Mucosa of rectum (tissue), 2 donors: ENCODE measurements around the gene RNF208.

Source experiments
- H3K27ac ChIP-seq, 2 donors: one replicate each; pipeline ENCODE4 v1.7.0; 2013; ENCODE audit warnings: inconsistent platforms in 2 of 2, low read depth in 2 of 2, low read length in 2 of 2
- H3K27me3 ChIP-seq, 2 donors: one replicate each; pipeline ENCODE4 v1.7.0; 2013; ENCODE audit warnings: low read length in 2 of 2; ENCODE audit not compliant: control insufficient read depth in 2 of 2, insufficient read depth in 2 of 2
- H3K36me3 ChIP-seq, 2 donors: one replicate each; pipeline ENCODE4 v1.7.0; 2013; ENCODE audit warnings: low read length in 2 of 2; ENCODE audit not compliant: control insufficient read depth in 2 of 2, insufficient read depth in 2 of 2
- H3K4me1 ChIP-seq, 2 donors: one replicate each; pipeline ENCODE4 v1.7.0; 2013; ENCODE audit warnings: low read length in 2 of 2, mild to moderate bottlenecking in 1 of 2; ENCODE audit not compliant: control insufficient read depth in 2 of 2, insufficient read depth in 2 of 2
- H3K4me3 ChIP-seq, 2 donors: one replicate each; pipeline ENCODE4 v1.7.0; 2013; ENCODE audit warnings: low read length in 2 of 2
- H3K9ac ChIP-seq, 2 donors: one replicate each; pipeline ENCODE4 v1.7.0; 2013; ENCODE audit warnings: low read length in 2 of 2, low read depth in 1 of 2, mild to moderate bottlenecking in 1 of 2
- H3K9me3 ChIP-seq, 2 donors: one replicate each; pipeline ENCODE4 v1.7.0; 2013; ENCODE audit warnings: low read length in 2 of 2; ENCODE audit not compliant: control insufficient read depth in 2 of 2
- donor health status: healthy.
- donor health status: Normal muscosa, but diverticular disease.

The RNF208 gene

DNA sequence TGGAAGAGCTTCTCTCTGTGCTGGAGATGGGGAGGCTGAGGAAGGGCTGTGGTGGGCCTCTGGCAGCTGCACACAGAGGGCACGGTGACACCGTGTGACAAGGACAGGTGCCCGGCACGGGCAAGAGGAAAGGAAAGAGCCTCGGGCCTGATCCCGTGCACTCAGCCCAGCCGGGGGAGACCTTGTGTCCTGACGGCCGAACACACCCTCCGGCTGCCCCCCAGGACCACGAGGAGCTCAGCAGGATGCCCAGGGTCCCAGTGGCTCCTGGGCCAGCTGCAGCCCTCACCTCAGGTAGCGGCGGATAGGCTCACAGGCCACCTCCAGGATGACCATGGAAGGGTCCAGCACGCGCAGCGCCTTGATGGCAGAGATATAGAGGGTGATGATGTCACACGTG is 39.2 kb downstream of the RNF208 start:
- Histone ChIP-seq H3K27ac (no peak overlapping the region), H3K27me3 (no peaks in the 10 kb centered on the region), H3K9me3 (no peaks in the 10 kb centered on the region), H3K4me1 (peaks cover 16 to 18% of the 10 kb centered on the region in 2 donors), H3K4me3 (no peak overlapping the region), H3K9ac (no peak overlapping the region), H3K36me3 (peaks cover 57 to 65% of the 10 kb centered on the region in 2 donors)

DNA sequence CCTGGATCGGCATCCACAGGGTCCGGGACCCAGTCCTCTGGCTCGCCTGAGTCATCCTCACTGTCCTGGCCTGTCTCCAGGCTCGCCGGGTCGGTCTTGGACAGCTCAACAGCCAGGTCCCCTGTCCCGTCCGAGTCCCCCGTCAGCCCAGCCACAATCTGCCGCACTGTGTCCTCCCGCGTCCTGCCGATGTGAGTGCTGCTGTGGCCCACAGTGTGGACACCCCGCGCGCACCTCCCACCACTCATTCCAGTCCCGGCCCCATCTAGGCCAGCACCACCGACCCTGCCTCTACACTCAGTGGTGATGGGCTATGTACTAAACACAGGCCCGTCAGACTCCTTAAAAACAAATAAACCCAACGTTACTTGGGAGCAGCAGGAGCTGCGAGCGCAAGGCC is 40.4 kb downstream of the RNF208 start:
- Histone ChIP-seq H3K27ac (no peak overlapping the region), H3K27me3 (no peaks in the 10 kb centered on the region), H3K4me3 (no peak overlapping the region), H3K9me3 (no peaks in the 10 kb centered on the region), H3K9ac (no peak overlapping the region), H3K4me1 (peaks cover 7 to 11% of the 10 kb centered on the region in 2 donors), H3K36me3 (peaks cover 57 to 64% of the 10 kb centered on the region in 2 donors)

DNA sequence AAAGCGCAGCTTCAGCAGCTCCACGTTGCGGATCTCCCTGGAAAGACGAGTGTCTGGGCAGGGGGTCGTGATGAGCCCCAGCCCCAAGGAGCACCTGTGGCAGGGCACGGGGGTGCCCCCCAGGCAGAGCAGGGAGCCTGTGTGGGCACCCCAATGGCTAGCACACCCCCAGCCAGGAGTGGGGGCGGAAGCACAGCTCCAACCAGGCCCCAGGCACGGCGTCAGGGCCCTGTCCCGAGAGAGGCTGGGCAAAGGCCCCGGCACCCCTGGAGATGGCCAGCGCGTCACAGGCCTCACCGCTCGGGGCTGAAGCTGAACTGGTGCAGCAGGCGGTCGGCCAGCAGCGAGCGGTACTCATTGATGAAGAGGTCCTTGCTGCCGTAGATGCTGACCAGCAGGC is 41.5 kb downstream of the RNF208 start:
- peaks cover 0 to 17% of the 10 kb centered on the region in 2 donors for H3K4me1 ChIP-seq
- H3K9ac ChIP-seq, result no peak overlapping the region
- H3K9me3 ChIP-seq, result no peaks in the 10 kb centered on the region
- no peaks in the 10 kb centered on the region for H3K27me3 ChIP-seq
- H3K36me3 ChIP-seq, result peaks cover 50 to 54% of the 10 kb centered on the region in 2 donors
- no peak overlapping the region for H3K4me3 ChIP-seq
- H3K27ac ChIP-seq, result no peak overlapping the region

DNA sequence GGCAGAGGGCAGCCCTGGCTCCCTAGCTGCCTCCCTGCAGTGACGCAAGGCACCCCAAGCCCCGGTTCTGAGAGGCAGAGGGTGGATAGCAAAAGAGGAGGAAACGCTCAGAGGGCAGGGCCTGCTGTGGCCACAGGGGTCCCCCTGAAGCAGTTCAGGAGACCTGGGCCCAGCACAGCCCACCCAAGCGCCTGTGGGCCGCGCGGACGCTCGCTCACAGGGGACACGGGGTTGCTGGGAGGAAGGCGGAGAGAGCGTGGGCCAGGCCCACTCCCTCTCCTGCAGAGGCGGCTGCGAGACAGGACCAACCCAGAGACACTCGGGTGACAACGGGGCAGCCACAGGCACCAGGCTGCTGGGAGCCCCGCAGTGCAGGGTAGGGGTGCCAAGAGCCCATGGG is 42.3 kb downstream of the RNF208 start:
- H3K9me3 ChIP-seq, result no peaks in the 10 kb centered on the region
- no peak overlapping the region for H3K4me3 ChIP-seq
- H3K27ac ChIP-seq, result no peak overlapping the region
- H3K36me3 ChIP-seq, result peaks cover 48 to 51% of the 10 kb centered on the region in 2 donors
- H3K27me3 ChIP-seq, result no peaks in the 10 kb centered on the region
- no peak overlapping the region for H3K9ac ChIP-seq
- H3K4me1 ChIP-seq, result peaks cover 3 to 20% of the 10 kb centered on the region in 2 donors

DNA sequence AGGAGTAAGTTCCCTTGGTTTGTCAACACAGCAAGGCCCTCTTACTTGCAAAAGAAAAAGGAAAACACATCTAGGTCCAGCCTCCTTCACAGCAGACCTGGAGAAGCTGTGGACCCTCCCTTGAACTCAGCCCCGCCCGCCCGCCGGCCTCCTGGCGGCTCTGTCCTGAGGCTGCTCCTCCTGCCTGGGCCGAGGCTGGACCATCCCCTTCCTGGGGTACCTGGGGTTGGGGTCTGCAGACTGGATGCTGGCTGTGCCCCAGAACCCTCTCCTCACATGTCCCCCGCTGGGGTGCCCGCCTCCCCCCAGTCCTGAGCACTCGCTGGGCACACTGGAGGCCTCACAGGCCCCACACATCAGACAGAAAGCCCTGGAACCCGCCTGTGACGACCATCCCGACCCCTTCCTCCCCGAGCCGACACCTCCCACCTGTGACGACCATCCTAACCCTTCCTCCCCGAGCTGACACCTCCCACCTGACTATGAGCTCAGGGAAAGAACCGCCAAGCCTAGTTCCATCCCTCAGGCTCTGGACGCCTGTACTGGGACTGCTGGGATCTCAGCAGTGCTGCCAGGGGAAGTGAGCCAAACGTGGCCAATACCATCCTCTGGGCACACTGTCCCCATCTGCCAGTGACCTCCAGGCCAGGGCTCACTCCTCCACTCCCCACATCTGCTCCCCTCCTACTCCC is 43.0 kb downstream of the RNF208 start:
- Histone ChIP-seq H3K4me1 (peaks cover 4 to 25% of the 10 kb centered on the region in 2 donors), H3K4me3 (no peak overlapping the region), H3K27ac (no peak overlapping the region), H3K9me3 (no peaks in the 10 kb centered on the region), H3K9ac (no peak overlapping the region), H3K27me3 (peaks cover 2% of the 10 kb centered on the region in 2 donors), H3K36me3 (peaks cover 42 to 49% of the 10 kb centered on the region in 2 donors)

DNA sequence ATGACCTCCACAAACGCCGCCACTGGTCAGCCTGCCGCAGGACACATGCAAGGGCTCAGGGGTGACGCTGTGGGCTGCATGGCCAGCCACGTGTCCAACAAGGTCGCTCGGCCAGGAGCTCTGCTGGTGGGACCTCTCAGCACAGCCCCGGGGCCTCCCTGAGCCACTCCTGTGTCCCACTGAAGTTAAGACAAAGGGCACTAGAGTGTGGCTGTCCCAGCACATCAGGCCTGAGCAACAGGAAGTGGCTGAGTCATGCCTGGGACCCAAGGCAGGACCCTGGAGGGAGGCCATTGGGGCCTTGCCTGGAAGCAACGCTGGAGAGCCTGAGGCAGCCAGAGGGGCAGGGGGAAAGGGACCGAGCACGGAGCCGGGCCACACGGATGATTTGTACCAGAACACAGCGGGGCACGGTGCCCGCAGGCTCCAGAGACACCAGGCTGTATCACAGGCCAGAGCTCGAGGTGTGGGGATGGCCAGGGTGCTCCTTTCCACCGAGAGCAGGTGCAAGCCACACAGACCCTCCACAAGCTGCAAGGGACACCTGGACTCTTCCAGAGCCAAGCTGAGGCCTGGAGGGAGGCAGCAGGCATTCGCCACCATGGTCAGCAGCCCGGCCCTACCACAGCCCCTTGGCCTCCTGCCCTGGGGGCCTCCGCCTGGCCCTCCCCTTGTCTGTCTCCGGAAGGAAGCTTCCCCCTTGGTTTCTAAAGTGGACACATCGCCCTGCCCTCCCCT is 43.7 kb downstream of the RNF208 start:
- H3K9me3 ChIP-seq, result no peaks in the 10 kb centered on the region
- peaks cover 5 to 7% of the 10 kb centered on the region in 2 donors for H3K27me3 ChIP-seq
- no peak overlapping the region for H3K9ac ChIP-seq
- peaks cover 37 to 41% of the 10 kb centered on the region in 2 donors for H3K36me3 ChIP-seq
- H3K4me3 ChIP-seq, result no peak overlapping the region
- peaks cover 6 to 29% of the 10 kb centered on the region in 2 donors for H3K4me1 ChIP-seq
- no peak overlapping the region for H3K27ac ChIP-seq

DNA sequence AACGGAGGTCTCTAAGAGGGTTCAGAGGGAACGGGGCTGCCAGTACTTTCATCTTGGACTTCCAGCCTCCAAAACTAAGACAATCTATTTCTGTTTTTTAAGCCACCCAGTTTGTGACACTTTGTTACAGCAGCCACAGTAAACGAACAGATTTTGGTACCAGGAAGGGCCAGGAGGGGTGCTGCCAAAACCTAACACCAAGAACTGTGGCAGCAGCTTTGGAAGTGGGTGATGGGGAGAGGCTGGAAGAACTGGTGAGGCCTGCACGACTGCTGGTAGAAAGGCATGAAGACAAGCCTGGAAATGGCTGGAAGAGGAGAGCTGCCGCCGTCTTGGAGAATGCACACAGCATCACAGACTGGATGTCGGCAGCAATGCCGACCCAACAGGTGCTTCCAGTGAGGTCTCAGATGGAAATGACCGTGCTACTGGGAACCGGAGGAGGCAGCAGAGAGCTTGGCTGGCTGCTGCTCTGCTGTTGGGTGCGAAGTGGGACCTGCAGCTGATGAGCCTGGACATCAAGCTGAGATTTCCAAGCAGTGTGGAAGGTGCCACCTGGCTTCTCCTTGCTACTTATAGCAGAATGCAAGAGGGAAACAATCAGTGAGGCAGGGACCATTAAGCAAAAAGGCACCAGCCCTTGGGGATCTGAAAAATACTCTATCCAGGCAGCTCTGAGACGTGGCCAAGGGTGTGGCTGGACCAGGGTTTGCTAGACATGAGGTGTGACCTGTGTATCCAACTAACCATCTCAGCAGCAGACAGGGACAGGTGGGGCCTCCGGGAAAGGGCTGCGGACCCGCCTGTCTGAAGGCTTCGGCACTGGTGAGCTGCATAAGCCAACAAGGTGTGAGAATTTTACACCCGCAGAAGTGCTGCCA is 45.5 kb downstream of the RNF208 start:
- Histone ChIP-seq H3K4me1 (peaks cover 6 to 38% of the 10 kb centered on the region in 2 donors), H3K27ac (no peak overlapping the region), H3K27me3 (peaks cover 9 to 10% of the 10 kb centered on the region in 2 donors), H3K9ac (no peak overlapping the region), H3K9me3 (no peaks in the 10 kb centered on the region), H3K36me3 (peaks cover 23 to 32% of the 10 kb centered on the region in 2 donors), H3K4me3 (no peak overlapping the region)

DNA sequence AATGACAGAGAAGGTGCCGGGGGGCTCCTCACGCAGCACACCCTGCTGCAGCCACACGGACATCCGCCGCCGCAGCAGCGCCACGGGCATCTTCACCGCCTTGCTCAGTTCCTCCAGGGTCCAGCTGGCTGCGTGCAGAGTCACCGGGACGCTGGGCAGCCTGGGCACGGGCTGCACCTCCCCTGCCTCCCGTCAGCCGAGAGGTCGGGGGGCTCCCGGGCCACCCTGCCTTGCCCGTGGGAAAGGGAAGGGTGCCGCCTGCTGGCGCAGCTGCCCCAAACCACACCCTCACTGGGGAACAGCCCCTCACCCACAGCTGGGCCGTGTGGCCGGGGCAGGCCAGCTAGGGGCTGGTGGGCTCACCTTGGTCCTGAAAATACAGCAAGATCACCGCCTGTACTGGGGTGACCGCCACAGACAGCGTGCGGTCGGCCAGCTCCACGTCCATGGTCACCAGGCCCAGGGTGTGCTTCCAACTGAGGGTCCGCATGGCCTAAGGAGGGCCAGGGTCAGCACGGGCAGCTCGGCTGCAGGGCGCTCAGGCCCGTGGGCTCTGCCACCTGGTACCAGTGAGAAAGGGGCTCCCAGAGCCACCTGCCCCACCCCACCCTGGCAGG is 46.6 kb downstream of the RNF208 start:
- peaks cover 13 to 22% of the 10 kb centered on the region in 2 donors for H3K36me3 ChIP-seq
- H3K27ac ChIP-seq, result no peak overlapping the region
- peaks cover 6 to 38% of the 10 kb centered on the region in 2 donors for H3K4me1 ChIP-seq
- peaks cover 9 to 13% of the 10 kb centered on the region in 2 donors for H3K27me3 ChIP-seq
- H3K4me3 ChIP-seq, result no peak overlapping the region
- no peaks in the 10 kb centered on the region for H3K9me3 ChIP-seq
- H3K9ac ChIP-seq, result no peak overlapping the region

DNA sequence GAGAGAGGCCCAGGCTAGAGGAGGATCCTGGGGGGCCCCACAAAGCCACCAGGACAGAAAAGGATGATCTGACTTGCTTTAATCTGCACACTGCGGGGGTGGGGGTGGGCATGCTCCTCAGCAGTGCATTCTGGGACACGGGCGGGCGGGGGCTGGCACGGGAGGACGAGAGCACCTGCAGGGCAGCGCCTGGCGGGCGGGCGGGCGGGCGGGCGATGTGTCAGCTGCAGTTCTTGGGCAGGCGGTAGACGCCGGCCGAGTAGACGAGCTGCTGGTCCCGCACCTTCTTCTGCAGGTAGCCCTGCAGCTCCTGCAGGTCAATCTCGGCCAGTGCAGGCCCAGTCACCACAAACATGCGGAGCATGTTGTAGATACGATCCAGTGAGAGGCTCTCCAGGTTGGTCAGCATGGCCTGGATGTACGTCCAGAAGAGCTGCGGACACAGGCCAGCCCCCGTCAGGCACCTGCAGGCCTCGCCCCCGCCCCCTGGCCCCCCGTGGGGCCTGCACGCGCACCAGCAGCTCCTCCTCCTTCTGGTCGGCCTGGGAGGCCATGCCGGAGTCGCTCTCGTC is 47.2 kb downstream of the RNF208 start:
- H3K9me3 ChIP-seq, result no peaks in the 10 kb centered on the region
- peaks cover 9 to 15% of the 10 kb centered on the region in 2 donors for H3K27me3 ChIP-seq
- H3K27ac ChIP-seq, result no peak overlapping the region
- no peak overlapping the region for H3K9ac ChIP-seq
- no peak overlapping the region for H3K4me3 ChIP-seq
- H3K4me1 ChIP-seq, result peaks cover 6 to 38% of the 10 kb centered on the region in 2 donors
- peaks cover 8 to 16% of the 10 kb centered on the region in 2 donors for H3K36me3 ChIP-seq
